GM21515 (cell line): ENCODE measurements around the gene ZNF18.
"Not testable (repeated sequence)": the region's sequence is repeated elsewhere in the genome, so short reads cannot be mapped to it uniquely, and the experiment has no call there.

Experiments used
- ATAC-seq: cut with Tn5 transposase; IDR thresholded peaks from one replicate; pipeline ENCODE4 v1.9.1; 2021; ENCODE audit not compliant: unreplicated experiment

The ZNF18 gene

DNA sequence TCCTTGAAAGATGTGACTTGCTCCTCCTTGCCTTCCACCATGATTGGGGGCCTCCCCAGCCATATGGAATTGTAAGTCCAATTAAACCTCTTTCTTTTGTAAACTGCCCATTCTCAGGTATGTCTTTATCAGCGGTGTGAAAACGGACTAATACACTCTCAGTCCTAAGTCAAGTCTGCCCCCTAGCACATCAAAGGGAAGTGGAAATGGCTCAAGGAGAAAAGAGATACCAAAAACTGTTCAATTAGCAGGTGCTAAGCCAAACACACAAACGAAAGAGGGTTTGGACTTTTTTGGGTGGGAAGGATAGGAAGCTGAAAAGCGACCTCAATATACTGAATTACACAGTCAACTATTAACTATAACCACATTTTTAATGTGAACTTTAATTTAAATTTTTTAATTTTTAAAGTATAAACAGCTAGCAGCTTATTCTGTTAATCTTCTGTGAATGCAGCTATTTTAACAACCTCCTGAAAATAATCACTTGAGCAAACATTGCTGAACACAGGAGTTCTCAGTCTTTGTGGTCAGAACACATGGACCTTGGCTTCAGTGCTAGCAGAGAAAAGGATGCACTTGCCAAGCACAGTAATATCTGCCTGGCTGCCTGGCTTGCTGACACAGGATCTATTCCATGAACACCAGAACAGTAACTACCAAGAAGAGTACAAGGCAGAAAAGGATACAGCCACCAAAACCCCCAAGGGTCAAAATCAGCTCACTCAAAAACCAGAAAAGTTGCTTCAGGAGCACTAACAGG, 10.9 kb downstream of the ZNF18 start:
- no peak for ATAC-seq

DNA sequence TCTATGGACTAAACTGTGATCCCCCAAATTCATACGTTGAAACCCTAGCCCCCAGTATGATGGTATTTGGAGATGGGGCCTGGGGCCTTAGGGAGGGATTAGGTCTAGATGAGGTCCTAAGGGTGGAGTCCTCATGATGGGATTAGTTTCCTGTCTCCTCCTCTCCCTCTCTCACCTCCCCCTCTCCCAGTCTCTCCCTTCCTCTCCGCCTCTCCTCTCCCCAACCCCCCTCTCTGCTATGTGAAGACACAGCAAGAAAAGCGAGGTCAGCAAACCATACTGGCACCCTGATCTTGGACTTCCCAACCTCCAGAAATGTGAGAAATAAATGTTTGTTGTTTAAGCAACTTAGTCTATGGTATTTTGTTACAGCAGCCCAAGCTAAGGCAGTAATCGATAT, 15.4 kb downstream of the ZNF18 start:
- ATAC-seq: no peak

DNA sequence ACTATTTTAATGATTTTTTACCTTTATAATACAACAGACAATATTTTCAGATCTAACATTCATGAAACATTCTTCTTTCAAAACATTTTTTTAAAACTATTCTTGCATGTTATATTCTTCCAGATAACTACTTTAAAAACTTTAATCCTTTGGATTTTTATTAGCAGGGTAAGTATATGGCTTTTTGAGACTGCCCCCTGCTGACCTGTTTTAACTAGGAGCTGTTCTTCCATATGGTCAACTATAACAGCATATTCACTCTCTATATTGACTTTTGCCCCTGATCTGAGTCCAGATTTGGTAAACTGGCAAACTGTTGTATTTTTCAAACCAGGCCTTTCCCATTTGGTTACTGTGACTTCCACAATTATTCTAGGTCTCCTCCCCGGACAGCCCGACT, 16.5 kb downstream of the ZNF18 start:
- no peak for ATAC-seq

DNA sequence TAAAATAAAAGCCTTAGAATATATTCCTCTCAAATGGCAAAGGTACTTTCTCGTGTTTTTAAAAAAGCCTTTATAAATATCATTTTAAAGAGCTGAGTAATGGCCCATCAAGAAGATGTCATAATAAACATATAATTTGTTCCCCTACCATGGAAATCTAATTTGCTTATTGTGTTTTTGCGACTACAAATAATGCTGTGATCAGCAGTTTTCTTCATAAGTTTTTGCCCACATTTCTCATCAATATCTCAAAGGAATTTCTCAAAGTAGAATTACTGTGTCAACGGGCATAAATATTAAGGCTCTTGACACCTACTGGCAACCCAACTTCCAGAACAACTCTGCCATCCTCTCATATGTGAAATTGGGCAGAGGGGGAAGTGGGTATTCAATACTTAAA, 17.5 kb downstream of the ZNF18 start:
- no peak for ATAC-seq

DNA sequence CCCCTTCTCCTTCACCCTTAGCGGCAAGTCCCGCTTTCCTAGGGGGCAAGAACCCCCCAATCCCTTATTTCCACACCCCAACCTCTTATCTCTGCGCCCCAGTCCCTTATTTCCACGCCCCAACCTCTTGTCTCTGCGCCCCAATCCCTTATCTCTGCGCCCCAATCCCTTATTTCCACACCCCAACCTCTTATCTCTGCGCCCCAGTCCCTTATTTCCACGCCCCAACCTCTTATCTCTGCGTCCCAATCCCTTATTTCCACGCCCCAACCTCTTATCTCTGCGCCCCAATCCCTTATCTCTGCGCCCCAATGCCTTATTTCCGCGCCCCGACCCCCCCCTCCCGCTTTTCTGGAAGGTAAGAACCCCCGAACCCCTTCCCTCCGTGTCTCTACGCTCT, 24.5 kb downstream of the ZNF18 start:
- ATAC-seq: not testable (repeated sequence)

DNA sequence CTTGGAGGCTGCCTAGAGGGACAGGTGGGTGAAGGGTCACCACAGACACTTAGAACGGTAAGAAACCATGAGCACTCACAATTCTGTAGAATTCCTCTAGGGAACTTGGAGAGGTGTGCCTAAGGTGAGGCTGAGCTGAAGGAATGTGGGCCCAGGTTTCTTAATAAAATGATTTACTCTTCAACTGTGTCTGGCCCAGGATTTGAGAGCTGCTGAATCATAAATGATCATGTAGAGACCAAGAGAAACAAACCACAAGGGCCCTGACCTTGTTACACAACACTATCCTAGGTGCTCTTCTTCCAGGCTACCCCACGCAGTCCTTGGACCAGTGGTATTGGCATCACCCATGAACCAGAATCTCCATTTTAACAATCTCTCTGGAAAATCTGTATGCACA, 27.7 kb downstream of the ZNF18 start:
- ATAC-seq: no peak

DNA sequence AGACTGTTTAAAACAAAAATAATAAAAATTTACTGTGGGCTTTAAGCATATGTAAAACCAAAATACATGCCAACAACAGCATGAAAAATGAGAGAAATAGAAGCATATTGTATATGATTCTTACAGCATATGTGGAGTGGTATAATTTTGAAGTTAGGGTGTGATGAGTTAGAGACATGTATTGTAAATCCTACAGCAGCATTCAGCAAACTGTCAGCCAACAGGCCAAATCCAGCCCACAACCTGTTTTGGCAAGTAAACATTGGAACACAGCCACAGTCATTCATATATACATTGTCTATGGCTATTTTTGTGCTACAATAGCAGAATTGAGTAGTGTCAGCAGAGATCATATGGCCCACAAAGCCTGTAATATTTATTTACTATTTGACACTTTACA, 42.3 kb downstream of the ZNF18 start:
- no peak for ATAC-seq

DNA sequence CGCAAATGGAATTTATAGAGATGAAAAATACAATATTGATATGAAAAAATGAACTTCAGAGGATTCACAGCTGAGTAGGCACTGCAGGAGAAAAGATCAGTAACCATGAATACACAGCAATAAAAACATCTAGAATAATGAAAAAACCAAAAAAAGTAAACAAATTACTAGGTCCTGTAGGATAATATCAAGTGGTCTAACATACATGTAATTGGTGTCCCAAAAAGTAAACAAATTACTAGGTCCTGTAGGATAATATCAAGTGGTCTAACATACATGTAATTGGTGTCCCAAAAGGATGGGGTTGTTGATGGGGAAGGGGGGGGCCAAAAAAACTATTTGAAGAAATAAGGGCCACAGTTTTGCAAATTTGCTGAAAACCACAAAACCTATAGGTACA, 43.4 kb downstream of the ZNF18 start:
- ATAC-seq: no peak

DNA sequence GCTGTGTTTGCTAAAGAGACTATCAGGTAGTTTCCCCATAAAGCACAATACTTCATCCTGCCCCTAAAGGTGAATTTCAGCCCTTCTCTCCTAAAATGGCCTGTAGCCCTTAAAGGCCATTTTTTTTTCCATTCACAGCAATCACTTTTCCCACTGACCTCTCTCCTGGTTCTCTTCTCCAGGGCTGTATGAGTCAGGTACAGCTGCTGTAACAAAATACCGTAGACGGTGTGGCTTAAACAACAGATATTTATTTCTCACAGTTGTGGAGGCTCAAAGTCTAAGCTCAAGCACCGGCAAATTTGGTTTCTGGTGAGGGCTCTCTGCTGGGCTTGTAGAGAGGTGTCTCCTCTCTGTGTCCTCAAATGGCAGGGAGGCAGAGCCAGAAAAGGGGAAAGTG, 44.7 kb downstream of the ZNF18 start:
- ATAC-seq: no peak

DNA sequence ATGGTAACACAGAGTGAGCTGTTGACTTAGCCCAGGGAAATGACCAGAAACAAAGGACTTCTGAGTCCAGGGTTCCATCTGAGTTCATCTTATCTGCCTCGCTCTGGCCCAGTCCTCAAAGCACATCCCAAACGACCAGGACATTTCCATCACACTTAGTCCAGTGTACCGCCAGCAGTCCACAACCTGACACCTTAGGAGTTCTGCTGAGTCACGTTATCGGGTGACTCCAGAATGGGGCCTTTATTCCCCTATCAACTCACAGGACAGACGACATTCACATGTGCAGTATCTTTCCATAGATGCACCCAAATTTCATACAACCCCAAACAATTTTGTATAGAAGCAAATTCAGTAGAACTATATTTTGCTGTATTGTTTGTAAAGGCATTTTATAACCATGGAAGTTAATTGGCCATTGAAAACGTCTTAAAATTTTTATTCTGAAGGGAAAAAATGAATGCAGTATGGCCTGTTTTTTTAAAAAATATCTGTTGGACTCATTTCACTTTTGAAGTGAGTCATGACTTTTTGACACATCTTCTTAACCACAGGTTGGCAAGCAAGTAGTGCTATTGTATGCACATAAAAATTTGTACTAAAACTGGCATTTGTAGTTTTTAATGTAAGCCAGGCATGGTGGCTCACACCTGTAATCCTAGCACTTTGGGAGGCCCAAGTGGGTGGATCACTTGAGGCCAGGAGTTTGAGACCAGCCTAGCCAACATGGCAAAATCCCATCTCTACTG, 46.3 kb downstream of the ZNF18 start:
- ATAC-seq: no peak

DNA sequence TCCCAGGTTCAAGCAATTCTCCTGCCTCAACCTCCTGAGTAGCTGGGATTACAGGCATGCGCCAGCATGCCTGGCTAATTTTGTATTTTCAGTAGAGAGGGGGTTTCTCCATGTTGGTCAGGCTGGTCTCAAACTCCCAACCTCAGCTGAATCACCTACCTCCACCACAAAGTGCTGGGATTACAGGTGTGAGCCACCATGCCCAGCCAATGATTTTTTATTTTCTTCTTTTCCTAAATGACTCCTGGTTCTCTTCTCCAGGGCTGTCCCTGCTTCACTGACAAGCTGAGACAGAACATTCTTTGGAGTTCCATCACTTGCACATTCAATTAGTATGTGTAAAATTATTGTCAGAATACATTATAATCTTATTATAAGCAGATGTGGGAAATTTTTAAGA, 47.7 kb downstream of the ZNF18 start:
- not testable (repeated sequence) for ATAC-seq

DNA sequence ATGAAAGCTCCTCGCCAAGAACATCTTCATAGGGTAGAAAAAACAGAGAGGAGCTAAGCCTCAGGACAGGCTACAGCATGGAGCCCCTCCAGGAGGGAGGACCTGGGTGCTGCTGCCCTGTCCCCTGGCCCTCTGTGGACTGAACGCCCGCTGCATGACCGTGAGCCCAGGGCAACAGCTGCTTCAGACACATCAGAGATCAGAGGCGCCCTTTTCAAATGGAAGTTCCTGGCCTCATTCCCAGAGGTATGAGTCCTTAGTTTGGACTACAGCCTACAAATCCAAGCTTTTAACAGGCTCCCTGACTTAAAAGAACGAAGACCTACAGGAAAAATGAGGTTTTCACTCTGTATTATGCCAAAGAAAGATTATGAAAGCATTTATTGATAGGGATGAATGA, 48.5 kb downstream of the ZNF18 start:
- no peak for ATAC-seq

DNA sequence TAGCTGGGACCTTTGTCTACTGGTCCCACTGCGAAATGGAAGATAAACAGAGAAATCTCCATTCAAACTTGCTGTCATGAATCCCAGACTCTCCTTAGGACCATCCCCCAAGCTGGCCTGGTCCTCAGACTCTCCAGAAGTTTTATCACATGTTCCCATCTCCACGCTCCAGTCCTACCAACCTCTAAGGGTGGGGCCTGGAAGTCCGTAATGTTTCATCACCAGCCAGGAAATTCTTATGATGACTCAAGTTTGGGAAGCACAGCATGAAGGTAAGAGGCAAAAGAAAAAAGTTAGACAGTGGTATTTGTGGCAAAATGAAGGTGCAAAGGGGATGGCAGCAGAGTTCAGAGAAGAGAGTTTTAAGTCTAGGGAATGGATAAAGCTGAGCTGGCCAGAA, 52.7 kb downstream of the ZNF18 start:
- ATAC-seq: no peak

DNA sequence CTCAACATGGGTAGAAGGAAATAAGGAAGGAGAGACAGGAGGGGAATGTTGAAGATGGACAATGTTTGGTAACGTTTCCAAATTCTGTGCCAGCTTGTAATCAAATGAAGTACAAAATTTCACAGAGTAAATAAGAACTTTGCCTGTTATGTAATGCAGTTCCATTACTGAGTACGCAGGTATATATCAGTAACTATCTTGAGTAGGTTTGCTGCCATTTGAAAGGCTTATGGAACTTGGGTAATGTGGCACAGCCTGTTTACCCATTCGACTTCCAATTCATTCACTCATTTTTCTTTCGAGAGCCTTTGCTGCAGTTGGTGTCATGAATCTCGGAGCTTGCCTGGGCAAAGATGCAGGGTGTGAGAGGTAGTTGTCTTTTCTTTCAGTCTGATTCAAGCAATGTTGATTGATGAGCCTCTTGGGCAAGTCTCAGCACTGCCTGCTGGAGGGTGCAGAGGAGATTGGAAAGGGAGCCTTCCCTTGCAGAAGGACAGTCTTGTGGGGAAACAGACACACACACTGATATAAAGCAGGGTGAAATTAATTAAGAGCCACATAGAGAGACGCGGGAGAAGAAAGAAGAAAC, 53.4 kb downstream of the ZNF18 start:
- no peak for ATAC-seq

DNA sequence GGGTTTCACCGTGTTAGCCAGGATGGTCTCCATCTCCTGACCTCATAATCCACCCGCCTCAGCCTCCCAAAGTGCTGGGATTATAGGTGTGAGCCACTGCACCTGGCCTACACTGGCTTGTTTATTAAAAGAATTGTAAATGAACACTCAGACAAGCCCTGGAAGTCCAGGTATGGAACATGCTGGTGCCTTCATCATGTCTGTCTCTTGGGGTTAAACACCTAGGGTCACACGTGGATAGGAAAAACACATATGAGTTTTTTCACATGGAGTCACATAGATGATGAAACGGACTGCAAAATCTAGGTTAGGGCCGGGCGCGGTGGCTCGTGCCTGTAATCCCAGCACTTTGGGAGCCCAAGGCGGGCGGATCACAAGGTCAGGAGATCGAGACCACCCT, 54.2 kb downstream of the ZNF18 start:
- not testable (repeated sequence) for ATAC-seq

DNA sequence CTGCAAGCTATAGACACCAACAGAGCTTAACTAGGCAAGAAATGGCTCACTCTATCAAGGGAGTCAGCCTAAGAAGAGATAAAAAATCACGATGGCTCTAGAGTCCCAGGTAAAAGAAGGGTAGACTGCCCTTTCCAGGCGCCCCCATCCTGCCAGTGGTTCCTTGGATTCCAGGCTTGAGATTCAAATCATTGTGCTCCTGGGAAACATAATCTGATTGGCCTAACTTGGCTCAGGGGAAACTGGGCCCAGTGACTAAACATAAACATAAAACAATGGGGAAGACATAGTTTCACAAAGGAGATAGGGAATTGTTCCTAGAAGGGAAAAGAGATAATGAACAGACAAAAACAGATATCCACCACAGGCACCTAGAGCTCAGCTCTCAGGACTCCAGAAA, 56.4 kb downstream of the ZNF18 start:
- no peak for ATAC-seq

DNA sequence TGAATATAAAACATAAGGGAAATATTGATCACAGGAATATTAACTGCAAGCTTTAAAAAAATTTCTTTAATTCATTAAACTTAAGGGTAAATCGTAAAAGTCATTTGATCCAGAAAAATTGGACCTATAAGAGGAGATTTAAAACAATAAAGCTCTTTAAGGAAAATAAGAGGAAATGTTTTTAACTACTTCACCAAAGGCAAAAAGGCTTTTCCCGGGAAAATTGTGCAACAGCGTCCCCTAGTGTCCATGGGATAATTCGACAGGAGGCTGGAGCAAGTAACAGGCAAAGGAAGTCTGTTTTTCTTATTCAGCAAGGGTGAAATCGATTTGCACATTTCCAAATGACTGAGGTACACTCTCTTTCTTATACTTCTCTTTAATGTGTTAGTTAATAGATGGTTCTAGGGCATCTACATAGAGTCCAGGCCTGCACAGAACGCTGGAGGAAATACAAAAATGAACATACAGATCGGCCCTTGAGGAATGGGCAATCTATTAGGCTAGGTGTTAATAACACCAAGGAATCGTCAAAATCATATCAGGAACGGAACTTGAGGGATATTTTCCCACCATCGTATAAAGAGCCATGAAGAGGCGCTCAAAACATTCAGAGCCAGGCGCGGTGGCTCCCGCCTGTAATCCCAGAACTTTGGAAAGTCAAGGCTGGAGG, 61.4 kb downstream of the ZNF18 start:
- ATAC-seq: no peak

DNA sequence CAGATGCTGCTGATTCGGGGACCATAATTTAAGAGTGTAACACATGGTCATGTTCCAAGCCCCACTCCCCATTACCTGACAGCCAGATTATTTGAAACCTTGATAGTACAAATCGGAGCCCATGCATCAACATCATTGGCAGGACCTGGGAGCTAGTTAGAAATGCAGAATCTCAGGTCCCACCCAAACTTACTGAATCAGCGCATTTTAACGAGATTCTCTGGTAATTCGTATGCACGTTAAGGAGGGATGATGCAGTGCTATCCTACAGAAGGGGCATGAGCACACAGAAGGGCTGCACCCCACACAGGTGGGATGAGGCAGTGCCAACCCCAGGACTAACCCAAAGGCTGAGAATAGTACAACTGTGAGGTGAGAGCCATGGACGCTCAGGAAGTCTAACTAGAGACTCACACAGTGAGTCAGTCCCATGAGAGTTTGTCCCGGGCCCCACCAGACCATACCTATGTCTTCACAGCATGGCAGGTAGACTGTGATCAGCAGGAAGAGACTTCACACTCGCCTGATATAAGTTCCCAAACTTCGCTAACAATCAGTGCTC, 64.9 kb downstream of the ZNF18 start:
- no peak for ATAC-seq

DNA sequence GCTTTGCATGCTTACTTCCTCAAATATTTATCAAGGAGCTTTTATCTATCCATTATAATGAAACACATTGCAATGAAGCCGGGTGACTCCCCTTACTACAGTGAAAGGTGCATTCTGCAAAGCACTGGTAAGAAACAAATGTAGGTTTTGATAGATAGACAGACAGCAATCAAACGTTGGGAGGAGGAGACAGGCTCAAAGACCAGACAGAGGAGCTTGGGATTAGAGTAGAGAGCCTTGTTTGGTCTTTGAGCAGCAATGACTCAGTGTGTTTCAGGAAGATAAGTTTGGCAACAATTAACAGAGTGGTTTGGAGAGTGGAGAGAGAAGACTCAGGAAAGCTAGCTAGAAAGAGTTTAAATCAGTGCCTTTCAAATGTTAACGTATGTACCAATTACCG, 68.8 kb downstream of the ZNF18 start:
- no peak for ATAC-seq
